ENCODE measurements around the gene PCDH10.

PCDH10 gene, protein sequence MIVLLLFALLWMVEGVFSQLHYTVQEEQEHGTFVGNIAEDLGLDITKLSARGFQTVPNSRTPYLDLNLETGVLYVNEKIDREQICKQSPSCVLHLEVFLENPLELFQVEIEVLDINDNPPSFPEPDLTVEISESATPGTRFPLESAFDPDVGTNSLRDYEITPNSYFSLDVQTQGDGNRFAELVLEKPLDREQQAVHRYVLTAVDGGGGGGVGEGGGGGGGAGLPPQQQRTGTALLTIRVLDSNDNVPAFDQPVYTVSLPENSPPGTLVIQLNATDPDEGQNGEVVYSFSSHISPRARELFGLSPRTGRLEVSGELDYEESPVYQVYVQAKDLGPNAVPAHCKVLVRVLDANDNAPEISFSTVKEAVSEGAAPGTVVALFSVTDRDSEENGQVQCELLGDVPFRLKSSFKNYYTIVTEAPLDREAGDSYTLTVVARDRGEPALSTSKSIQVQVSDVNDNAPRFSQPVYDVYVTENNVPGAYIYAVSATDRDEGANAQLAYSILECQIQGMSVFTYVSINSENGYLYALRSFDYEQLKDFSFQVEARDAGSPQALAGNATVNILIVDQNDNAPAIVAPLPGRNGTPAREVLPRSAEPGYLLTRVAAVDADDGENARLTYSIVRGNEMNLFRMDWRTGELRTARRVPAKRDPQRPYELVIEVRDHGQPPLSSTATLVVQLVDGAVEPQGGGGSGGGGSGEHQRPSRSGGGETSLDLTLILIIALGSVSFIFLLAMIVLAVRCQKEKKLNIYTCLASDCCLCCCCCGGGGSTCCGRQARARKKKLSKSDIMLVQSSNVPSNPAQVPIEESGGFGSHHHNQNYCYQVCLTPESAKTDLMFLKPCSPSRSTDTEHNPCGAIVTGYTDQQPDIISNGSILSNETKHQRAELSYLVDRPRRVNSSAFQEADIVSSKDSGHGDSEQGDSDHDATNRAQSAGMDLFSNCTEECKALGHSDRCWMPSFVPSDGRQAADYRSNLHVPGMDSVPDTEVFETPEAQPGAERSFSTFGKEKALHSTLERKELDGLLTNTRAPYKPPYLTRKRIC

DNA sequence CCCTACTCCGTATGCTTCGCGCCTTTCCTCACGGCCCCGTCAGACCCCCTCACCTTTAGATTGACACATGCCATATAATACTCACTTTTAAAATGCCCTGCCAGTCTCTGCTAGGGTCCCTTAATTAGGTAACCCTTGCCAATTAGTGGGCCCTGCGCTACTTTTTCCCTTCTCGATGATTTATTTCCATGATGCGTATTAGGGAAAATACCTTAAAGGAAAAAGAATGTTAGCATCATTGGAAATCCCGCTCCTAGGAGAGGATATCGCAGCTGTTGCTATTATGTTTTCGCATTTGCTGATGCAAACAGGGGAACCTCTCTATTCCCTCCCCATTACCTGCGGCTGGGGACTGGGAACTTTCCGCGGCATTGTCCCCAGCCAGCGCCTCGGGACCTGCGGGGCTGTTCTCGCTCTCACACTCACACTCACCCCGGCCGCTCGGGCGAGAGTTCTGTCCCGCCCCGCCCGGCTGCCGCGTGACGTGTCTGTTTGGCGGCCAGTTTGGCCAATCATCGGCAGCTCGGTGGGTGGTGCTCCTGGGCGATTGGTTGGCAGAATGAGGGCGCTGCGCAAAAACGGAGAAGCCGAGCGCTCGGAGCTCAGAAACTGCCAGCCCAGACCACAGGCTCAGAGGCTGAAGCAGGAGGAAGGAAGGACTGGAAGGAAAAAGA, at the start of gene PCDH10:
PCDH10 (plus strand) TSS at position 605 of the 674 bp plus-strand sequence. CDS start 847 bp downstream, outside the sequence.
- no peak within 1 kb of the TSS for H3K4me3 ChIP-seq (ENCODE audit: low read depth, low read length)
- TF ChIP-seq, protein P1, sequence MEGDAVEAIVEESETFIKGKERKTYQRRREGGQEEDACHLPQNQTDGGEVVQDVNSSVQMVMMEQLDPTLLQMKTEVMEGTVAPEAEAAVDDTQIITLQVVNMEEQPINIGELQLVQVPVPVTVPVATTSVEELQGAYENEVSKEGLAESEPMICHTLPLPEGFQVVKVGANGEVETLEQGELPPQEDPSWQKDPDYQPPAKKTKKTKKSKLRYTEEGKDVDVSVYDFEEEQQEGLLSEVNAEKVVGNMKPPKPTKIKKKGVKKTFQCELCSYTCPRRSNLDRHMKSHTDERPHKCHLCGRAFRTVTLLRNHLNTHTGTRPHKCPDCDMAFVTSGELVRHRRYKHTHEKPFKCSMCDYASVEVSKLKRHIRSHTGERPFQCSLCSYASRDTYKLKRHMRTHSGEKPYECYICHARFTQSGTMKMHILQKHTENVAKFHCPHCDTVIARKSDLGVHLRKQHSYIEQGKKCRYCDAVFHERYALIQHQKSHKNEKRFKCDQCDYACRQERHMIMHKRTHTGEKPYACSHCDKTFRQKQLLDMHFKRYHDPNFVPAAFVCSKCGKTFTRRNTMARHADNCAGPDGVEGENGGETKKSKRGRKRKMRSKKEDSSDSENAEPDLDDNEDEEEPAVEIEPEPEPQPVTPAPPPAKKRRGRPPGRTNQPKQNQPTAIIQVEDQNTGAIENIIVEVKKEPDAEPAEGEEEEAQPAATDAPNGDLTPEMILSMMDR (IDR thresholded peaks at IDR 0.05; ENCODE audit: control insufficient read depth, extremely low read depth, insufficient read depth) = no peak
- DNase-seq (ENCODE audit: low read depth) = no peak

DNA sequence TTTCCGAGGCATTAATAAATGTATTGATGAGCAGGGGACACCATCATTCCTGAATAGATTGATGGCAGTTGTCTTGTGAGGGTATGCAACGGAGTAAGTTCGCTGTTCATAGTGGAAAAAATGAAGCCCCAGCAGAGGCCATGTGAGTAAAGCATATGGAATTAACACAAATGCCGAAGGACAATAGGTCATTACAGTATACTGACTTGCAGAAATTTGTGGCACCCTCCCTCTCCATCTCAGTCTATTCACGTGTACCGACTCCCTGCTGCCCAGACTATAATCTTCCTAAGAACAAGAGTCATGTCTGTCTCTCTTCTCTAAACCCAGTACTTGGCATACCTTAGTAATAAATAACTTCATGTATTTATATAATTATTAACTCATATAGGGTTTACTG, 47.1 kb upstream of the PCDH10 start:
- TF ChIP-seq, protein P1 (IDR thresholded peaks at IDR 0.05; ENCODE audit: control insufficient read depth, extremely low read depth, insufficient read depth) = no peak
- H3K4me3 ChIP-seq (ENCODE audit: low read depth, low read length) = no peak overlapping the region
- no peak for DNase-seq (ENCODE audit: low read depth)

DNA sequence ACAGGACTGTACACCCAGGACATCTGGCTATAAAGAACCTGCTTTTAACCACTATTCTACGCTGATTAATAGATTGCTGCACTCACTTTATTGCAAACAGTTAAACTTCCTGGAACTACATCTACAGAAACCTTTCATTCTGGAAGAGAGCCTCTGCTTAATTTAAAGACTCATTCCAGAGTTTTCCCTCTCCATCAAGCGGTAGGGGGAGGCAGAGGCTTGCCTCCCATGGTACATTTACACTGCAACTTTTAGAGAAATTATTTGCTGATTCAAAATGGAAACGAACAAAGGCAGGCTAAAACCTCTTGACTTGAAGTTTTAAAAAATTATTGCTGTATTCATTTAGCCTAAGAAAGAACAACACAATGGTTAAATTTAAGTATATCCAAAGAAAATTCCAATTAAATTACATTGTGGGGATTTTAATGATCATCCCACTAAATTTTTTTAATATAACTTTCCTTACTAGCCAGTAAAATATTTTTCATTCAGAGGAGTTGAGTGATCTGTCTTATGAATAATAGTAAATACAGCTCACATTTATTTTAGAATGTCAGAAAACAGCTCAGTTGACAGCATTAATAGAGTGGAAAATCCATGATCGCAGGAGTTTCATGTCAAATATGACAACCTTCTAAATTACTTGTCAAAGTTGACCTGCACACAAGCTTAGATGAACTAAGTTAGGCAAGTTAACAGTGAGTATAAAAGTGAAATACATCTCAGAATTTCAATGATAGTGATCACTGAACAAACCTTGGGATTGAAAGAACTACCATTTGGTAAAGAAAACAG, 46.3 kb upstream of the PCDH10 start:
- no peak for DNase-seq (ENCODE audit: low read depth)
- TF ChIP-seq, protein P1 (IDR thresholded peaks at IDR 0.05; ENCODE audit: control insufficient read depth, extremely low read depth, insufficient read depth) = peak; percentile 41
- H3K4me3 ChIP-seq (ENCODE audit: low read depth, low read length) = no peak overlapping the region

DNA sequence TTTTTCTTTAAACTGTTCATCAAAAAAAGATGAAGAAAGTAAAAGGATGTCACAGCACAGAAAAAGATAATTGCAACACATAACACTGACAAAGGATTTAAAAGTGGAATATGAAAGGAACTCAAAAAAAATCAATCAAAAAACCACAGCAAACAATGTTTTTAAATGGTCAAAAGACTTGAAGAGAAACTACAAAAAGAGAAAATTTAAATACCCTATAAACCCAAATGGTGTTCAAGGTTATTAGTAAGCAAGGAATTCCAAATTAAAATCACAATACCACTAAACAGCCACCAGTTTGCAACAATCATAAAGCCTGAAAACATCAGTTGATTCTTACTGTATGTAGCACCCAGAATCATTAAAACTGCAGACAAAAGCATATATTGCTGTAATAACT, 36.5 kb upstream of the PCDH10 start:
- TF ChIP-seq, protein P1 (IDR thresholded peaks at IDR 0.05; ENCODE audit: control insufficient read depth, extremely low read depth, insufficient read depth) = no peak
- DNase-seq (ENCODE audit: low read depth) = no peak
- no peak overlapping the region for H3K4me3 ChIP-seq (ENCODE audit: low read depth, low read length)

DNA sequence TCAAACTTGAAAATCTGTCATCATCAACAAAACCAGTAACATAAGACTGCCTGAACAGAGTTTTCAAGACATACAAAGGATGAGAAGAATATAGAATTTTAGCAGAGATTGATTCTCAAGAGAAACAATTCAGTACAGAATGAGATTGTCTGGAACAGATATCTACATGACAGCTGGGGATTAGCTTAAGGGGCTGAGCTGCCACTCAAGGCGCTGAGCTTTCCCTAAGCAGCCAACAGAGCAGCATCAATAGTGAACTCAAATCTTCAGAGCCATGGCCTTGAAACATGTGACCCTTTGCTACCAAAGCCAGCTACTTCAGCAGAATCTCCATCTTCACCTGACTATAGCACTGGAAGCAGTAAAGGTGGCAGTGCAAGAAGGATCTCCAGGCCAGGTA, 24.3 kb upstream of the PCDH10 start:
- TF ChIP-seq, protein P1 (IDR thresholded peaks at IDR 0.05; ENCODE audit: control insufficient read depth, extremely low read depth, insufficient read depth) = no peak
- no peak for DNase-seq (ENCODE audit: low read depth)
- H3K4me3 ChIP-seq (ENCODE audit: low read depth, low read length) = no peak overlapping the region

DNA sequence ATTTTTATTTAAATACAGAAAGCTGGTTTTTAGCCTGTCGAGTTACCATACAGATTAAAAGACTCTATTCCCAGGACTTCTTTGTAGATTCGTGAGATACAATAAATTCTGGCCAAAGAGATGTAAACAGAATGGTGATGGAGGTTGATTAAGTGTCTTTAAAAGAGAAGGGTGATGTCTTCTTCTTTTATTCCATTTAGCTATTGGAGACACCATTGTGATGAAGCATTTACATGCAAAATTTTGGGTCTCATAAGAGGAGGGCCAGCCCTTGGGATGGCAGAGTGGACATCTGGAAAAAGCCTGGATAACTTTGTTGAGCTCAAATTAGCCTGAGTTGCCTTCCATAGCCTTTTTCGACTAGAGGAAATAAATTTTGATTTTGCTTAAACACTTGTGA, 21.6 kb upstream of the PCDH10 start:
- no peak overlapping the region for H3K4me3 ChIP-seq (ENCODE audit: low read depth, low read length)
- no peak for DNase-seq (ENCODE audit: low read depth)
- TF ChIP-seq, protein P1 (IDR thresholded peaks at IDR 0.05; ENCODE audit: control insufficient read depth, extremely low read depth, insufficient read depth) = no peak

Measured in LNCaP clone FGC (cell line).